Right kidney (tissue), 1 donor: ENCODE data around the gene ESRRG.
"Not testable (repeated sequence)": the region's sequence is repeated elsewhere in the genome, so short reads cannot be mapped to it uniquely, and the experiment has no call there.

Source experiments
- DNase-seq: peaks from one replicate; pipeline ENCODE4 v3.0.0-alpha.2; 2016

Gene ESRRG

DNA sequence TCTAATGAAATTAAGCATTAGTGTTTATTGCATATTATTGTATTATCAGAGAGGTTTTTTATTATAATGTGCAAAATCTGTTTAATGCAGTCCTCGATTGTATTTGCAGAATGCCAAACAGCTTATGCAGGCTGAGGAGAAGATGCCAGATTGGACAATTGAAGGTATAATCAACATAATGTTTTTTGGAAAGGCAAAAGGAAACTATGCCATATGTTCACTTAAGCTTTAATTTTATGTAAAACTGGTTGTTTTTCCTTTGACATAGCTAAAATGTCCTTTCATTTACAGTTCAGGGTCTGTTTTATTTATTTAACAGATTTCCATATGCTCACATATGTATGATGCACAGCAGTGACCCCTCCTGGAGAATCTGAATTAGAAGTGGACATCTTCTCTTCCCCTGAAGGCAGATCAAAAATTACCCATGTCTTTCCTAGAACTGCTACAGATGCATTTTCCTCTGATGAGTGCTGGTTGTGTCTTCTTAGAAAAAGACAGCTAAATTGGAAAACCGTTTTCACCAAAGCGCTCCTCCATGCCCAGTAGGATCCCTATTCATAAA is 156.5 kb downstream of the ESRRG start:
- no peak for DNase-seq

DNA sequence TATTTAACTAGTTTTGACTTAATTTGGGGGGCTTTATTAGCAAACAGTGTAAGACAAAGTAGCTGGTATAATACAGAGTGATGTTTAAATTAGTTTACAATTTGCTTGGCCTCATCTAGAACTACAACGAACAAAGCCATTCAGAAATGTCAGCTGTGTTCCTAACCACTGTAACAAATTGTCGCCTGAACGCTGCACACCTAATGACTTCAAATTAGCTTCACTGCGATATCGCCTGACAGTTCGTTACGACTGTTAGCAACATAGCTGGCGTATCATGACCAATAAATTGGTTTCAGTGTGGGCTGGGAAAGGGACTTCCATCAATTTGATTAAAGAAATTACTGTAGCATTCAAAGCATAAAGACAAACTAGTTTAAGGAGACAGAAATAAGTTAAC is 160.1 kb downstream of the ESRRG start:
- no peak for DNase-seq

DNA sequence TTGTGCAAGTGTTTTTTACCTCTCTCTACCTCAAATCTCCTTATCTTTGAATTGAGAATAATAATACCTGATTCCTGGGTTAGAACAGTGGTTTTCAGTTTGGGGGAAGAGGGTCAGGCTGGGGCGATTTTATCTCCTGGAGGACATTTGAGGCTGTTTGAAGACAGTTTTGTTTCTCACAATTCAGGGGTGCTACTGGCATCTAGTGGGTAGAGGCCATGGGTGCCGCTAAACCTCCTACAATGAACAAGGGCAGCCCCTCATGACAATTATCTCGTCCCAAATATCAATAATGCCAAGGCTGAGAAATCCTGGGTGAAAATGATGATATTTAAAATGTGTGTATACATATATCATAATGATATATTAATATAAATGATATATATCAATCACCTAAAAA is 160.8 kb downstream of the ESRRG start:
- no peak for DNase-seq

DNA sequence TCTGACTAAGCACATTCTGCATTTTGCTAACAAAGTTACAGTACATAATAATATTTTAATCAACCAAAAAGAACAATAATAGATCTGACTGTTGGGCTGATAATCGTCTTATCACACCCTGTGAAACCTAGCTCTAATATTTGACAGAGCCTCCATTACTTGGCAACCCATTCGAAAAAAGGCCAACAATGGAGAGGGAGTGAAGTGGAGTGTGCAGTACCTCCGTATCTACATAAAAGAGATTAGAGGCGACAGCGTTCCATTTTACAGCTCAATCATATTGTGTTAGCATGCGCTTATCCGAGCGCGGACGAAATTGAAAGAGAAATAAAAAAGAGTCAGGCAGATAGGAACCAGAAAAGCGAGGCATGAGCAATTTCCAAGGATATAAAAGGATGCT is 162.7 kb downstream of the ESRRG start:
- DNase-seq, result no peak

DNA sequence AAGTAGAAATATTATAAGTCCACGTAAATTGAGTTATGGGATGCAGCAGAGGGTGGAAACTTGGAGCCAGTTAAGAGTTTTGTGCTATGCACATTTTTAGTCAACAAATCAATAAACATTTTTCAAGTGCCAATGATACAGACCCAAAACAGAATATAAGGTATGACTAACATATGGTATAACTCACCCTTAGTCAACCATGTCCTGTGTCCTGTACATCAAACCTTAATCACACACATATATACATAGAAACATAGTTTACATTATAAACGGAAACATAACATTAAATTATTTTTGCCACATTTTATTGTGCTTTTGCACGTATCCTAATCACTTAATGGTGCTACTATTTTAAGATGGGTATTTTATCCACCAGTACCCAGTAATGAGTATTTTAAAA is 163.9 kb downstream of the ESRRG start:
- no peak for DNase-seq

DNA sequence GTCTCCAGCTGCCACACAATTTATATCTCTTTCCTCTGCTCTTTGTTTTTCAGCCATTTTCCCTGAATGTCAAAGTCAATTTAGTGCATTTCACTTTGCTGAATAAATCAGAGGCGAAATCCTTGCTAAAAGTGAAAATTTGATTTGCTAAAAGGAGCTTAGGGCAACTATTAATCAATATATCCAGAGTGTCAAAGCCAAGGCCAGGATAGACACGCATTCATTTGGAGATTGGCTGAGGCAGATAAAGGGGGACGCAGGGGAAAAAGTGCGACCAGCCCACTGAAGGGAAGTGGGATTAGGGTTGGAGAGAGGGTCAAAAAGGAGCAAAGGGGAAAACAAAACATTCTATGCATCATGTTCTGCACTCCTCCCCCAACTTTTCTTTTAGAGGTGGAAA is 167.6 kb downstream of the ESRRG start:
- DNase-seq, result no peak

DNA sequence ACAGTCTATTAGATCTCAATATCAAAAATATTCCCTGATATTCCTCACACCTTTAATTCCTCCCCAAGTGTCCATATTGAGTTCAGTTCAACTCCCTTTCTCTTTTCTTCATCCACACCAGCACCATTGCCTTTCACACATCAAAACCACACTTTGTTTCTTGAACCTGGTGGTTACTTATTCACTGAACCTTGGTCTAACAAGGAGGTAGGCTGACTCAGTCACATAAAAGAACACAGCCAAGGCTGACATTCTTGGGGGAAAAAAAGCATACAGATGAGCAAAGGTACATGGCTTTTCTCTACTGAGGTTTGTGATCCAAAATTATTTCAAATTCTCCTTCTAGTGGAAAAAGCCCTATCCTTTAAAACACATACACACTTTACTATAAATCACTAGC is 168.3 kb downstream of the ESRRG start:
- DNase-seq, result no peak

DNA sequence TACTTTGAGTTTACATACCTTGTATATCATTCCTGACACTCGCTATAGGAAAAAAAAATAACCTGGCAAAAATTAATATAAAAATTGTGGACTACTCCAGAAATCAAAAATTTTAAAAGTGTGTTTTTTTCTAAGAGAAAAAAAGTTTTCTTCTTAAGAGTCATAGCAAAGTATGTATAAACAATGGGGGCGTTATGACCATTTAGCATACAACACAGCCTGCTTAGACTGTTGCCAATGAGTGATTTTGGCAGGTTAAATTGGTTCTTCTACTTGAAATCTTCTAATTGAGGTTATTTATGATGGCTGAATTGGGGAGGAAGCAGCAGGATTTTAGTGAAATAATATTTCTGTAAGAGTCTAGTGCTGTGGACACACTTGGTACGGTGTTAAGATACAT is 169.5 kb downstream of the ESRRG start:
- DNase-seq, result no peak

DNA sequence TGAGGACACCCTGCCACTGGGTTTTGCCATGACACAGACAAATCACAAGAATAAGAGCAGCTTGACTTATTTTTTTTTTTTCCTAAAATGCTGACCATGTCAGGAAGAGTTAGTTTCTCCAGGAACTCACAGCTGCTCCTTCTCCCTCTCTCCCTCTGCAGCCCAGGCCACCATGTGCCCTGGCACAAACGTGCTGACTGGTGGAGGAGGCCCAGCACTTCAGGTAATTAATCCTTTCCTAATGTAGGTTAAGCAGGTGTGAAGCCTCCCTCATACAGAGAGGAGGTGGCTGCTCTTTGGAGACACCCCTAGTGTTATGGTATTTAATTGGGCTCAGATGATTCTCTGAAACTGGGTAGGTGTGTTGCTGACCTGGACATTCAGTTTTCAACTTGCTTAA is 170.2 kb downstream of the ESRRG start:
- DNase-seq, result no peak

DNA sequence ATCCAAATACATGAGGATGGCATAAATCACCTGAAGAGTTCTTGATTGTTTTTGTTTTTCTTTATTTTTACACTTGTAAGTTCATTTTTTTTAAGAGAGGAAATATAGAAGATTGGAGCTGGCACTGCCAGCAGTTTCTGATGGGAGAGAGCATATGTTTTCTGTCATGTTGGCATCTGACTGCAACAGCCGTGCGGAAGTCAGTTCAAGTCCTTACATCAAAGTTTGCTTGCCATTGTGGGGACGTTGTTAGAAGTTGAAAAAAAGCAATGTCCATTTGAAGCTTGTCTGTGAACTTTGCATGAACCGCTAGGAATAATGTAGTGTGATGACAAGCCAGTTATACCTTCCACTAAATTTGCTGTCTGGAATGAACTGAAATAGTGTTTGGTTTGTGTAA is 173.4 kb downstream of the ESRRG start:
- DNase-seq, result no peak

DNA sequence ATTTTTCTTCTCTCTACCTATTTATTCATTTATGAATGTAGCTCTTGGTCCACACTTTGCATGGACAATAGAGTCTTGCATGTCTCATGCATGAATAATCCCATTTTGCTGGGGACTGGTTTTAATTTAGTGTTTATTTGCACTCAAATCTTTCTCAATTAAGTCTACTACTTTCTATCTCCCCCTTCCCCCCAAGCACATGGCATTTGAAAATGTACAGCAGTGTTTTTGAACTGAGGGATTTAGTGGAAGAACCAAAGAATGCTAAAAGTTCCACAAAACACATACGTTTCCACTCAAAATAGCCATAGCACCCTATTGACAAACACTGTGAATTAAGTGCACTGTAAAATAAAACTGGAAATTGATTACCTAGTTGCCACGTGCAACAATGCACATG is 180.5 kb downstream of the ESRRG start:
- DNase-seq, result no peak

DNA sequence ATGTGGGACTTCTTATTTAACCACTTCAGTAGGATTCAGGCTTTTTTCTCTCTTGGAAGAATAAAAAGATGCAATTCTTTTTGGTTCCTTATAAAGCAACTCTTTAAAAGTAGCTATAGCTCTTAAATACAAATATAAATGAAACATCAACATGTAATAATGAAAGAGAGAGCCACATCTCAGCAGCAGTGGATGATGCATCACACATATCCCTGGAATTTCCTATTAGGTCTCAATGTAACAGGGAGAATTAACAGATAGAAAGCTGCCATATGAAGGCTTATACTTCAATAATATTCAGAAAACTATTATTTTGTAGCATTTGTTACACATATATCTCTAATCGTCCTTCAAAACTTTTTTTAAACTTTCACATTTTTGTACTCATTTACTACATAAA is 181.0 kb downstream of the ESRRG start:
- no peak for DNase-seq

DNA sequence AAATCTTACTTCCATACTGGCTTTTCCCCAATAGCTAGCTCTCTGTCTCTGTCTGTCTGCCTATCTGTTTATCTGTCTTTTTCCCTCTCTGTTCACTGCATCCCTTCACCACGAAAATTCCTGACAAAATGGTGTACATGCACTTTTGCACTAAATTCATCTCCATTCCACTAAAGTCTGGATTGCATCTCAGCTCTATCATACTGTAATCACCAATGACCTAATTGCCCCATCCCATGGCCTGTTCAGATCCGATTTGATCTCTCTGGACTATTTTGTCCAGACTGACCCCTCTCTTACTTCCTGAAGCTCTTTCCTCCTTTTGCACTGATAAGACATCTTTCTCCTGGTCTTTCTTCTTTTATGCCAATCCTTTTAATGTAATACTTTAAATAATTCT is 187.5 kb downstream of the ESRRG start:
- no peak for DNase-seq

DNA sequence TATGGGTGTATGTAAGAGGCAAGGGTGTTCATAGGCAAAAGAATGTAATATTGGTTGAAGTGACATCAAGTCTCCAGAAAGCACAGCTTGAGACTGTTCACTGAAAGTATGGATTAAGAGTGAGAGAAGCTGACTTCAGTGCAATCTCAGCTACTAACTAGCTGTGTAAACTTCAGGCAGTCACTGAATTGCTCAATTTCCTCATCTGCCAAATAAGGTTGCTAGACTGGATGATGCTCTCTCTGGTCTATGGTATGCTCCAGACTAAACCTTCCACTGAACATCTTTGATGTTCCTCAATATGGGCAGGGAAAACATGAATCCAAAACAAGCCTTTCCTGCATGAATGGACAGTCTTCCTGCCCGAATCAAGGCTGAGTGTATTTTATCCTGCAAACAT is 188.2 kb downstream of the ESRRG start:
- DNase-seq, result no peak

DNA sequence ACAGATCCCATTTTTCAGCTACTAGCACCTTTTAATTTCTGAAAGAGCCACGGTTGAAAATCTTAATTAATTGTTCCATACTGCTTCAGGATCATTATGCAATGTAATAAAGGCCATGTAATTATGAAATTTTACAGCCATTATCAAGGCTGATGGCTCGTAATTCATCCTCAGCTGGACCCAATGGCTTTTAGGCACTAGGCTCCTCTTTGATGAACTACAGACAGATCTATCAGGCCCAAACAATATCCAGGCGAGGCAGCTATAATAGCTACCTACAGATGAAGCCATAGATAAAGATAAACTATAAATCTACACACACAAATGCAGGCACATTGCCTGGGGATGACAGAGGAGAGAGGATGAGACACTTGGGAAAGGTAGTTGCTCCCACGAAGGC is 189.5 kb downstream of the ESRRG start:
- DNase-seq, result no peak

DNA sequence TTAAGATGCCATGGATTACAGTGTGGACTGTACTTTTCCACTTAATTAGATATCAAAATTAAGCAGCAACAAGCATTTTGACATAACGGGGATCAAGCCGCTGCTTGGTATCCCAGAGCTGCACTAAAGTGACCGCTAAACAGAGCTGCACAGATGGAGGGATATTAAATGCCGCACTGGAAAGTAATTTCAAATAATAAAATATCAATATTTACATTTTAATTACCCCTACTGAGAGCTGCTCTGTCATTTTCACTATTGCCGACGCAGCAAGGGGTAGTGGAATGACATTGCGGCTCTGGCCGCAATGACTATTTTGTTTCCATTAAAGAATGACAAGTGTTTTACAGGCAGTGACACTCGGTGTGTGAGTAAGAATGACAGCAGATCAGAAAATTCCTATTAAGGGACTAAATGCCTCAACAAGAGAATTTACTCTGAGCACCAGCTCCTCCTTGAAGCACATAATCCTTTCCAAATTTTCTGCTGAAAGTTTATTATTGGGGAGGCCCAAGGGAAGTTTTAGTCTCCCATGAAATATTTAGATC is 190.9 kb downstream of the ESRRG start:
- no peak for DNase-seq

DNA sequence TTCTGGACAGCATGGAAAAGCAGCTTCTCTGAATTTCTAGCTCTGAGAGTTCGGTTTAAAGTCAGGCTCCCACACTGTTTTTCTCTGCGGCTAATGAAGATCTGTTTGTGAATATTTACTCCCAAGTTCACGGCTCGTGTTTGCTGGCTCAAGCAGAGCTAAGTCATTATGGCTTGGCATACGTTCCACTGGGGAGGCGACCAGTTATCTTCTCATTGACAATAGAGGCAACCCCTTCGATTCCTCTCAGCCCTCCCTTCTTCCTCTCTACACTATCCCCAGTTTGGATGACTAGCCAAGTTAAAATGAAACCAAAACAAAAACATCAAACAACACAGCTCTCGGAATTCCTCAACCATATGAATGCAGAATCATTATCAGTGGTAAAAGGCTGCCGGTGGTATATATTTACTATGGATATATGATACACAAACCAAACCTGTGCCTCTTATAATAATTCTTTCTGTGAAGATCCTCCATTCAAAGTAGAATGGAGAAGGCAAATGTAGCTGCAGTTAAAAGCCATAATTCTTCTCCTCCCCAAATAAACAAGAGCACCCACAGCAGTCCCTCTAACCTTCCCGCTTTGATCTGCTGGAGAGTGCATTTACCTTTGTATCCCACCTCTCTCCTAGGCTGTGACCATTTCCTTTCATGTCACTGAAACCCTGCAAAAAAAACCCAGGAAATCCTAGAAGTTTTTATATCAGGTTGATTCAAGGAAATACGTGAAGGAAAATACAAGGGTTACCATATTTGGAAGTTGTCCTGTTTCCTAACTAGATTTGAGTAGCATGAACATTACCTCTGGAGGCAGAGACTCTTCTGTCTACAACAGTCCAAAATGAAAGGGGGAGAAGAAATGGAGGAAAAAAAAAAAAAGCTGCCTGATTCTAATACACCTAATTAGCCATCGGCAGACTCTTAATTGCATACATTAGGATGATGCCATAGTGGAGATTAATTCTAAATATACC is 191.7 kb downstream of the ESRRG start:
- DNase-seq, result peak; percentile 44

DNA sequence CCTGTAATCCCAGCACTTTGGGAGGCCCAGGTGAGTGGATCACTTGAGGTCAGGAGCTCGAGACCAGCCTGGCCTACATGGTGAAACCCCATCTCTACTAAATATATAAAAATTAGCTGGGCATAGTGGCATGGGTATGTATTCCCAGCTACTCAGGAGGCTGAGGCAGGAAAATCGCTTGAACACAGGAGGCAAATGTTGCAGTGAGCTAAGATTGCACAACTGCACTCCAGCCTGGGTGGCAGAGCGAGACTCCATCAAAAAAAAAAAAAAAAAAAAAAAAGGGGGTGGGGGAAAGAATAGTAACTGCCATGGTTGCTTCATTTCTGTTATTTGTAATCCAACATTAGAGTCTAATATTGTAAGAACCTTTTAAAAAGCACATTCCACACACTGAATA is 193.4 kb downstream of the ESRRG start:
- DNase-seq, result not testable (repeated sequence)

DNA sequence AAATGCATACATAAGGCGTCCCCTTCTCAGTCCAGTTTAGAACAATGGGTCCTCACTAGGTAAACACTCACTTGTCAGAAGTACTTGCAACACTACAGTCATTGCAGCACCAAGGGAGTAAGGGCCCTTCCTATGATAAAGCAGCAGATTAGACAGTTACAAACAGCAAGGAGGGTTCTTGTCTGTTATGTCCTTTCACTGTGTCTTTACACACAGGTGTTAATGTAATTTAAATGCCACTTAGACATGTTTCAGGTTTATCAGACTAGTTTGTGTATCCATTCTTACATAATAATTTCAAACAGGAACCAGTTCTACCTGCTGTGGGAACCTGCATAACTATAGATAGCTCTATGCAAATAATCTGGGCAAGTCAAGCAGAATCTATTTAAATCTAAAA is 194.4 kb downstream of the ESRRG start:
- DNase-seq, result no peak

DNA sequence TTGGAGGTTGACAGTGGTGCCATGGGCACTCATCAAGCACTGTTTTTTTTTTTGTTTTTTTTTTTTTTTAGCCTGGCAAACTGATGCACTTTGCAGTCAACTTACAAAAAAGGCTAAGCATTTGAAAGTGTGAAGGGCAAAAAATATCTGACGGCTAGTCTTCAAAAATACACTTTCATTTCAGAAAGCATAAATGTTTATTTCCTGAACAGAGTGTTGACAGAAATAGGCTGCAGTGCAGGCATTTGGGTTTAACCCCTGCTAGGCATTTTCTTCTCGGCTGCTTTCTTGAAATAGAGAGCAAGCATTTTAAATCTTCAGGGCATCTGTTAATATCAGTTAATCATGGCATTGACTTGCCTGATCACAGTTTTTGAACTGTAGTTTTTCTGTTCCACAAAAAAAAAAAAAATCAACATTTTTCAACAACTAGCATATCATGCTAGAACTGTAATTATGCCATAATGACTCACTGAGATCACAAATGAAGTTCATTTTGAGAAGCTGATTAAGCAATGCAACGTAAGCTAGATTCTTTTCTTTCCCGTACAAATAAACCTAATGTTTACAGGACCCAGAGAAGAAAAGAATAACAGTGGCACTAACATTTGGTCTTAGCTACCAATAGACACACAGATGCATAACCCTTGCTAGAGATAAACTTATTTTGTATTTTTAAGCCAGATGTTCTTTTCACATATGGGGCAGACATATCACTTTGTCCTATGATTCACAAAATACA is 199.6 kb downstream of the ESRRG start:
- no peak for DNase-seq

DNA sequence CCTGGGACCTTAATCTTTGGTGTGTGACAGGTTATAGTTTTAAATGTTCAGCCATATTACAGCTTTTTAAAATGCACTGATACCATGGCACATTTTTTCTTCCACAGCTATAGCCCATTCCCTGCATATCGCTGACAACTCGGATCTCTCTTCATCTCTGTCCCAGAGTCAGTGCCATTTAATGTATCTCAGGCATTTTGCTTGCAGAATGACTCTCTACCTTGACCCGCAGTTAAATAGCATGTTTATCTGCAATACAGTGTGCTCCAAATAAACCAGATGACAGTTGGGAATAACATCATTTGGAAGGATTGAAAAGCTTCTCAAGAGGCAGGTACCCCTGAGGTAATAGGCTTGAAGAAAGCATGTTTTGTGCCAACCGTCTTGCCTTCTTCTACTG is 200.2 kb downstream of the ESRRG start:
- no peak for DNase-seq

DNA sequence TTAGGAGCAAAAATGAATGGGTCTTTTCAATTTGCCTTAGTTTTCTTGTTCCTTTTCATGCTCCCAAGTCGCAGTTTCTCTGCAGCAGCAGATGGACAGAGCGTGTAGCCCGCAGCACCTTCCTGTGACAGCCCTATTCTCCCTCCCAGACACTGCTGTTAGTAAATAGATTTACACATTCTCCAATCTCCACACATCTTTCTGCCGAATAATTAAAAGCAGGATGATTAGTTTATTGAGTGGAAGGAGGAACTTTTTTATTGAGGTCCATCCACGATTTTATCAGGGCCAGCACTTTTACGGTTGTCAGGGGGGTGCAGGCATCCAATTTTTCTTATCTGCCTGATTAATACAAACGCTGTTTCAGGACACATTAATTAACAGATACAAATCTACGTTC is 201.8 kb downstream of the ESRRG start:
- no peak for DNase-seq
